DND-41 (cell line): Measurements from ENCODE around the gene PSPC1.

Experiments
- EZH2 ChIP-seq: IDR thresholded peaks from 3 replicates; pipeline ENCODE4 v1.6.1; 2012; ENCODE audit warnings: borderline replicate concordance, low read depth, mild to moderate bottlenecking, moderate library complexity, low read length, inconsistent platforms; ENCODE audit not compliant: severe bottlenecking
- TF ChIP-seq, protein P1 (sequence below): IDR thresholded peaks from 2 replicates; pipeline ENCODE4 v1.5.1; 2012; ENCODE audit warnings: borderline replicate concordance, low read length, moderate library complexity, mild to moderate bottlenecking; ENCODE audit not compliant: poor library complexity, severe bottlenecking; ENCODE audit errors: extremely low read depth

- TF ChIP-seq, protein P1, sequence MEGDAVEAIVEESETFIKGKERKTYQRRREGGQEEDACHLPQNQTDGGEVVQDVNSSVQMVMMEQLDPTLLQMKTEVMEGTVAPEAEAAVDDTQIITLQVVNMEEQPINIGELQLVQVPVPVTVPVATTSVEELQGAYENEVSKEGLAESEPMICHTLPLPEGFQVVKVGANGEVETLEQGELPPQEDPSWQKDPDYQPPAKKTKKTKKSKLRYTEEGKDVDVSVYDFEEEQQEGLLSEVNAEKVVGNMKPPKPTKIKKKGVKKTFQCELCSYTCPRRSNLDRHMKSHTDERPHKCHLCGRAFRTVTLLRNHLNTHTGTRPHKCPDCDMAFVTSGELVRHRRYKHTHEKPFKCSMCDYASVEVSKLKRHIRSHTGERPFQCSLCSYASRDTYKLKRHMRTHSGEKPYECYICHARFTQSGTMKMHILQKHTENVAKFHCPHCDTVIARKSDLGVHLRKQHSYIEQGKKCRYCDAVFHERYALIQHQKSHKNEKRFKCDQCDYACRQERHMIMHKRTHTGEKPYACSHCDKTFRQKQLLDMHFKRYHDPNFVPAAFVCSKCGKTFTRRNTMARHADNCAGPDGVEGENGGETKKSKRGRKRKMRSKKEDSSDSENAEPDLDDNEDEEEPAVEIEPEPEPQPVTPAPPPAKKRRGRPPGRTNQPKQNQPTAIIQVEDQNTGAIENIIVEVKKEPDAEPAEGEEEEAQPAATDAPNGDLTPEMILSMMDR = no peak
- TF ChIP-seq EZH2 = no peak
Measured at GRCh38 chr13:19665427-19665859, 117.3 kb downstream of the PSPC1 start.
